Glomerular endothelial cell (primary cell): ENCODE measurements around the gene HBB. TPM values are rescaled to one million over a fixed set of nuclear protein-coding genes. Genes with fewer than 3 reads are reported as not detected.
"Not testable (repeated sequence)": the region's sequence is repeated elsewhere in the genome, so short reads cannot be mapped to it uniquely, and the experiment has no call there.

Experiments used
- DNase-seq: peaks from one replicate; pipeline ENCODE4 v3.0.0-alpha.2; 2011; ENCODE audit warnings: low read depth, low spot score; ENCODE audit errors: extremely low read depth
- total RNA-seq: library from RNA; depleted of rRNA; stranded (reverse); fragments of >200 nt; gene quantifications from 2 replicates; pipeline ENCODE4 v1.2.3, GENCODE V29; 2015

The HBB gene
- total RNA-seq, 1 donor from 2014 or later, result not detected

- DNase-seq, result not testable (repeated sequence)
Measured at GRCh38 chr11:5248498-5248897, 21.6 kb upstream of the HBB start.

DNA sequence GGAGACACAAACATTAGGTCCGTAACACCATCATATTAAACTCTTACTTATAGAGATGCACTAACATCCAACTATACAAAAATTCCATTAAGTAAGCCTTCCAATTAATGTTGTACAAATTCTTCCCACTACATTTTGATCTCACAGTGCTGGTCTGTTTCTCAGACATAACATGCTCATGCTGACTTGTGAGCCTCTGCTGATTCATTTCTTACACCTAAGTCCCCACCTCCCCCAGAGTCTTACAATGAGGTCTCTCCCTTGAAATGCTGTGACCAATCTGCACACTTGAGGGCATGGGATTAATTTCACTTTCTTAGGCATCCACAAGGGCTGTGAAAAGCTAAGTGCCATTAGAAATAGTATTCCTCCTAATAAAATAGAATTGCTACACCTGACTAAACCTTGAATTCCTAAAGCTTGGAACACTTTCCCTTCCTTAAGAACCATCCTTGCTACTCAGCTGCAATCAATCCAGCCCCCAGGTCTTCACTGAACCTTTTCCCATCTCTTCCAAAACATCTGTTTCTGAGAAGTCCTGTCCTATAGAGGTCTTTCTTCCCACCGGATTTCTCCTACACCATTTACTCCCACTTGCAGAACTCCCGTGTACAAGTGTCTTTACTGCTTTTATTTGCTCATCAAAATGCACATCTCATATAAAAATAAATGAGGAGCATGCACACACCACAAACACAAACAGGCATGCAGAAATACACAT, 20.8 kb upstream of the HBB start:
- no peak for DNase-seq

GRCh38 chr11:5246772-5247471, 20.1 kb upstream of the HBB start:
- no peak for DNase-seq

GRCh38 chr11:5245155-5245554, 18.3 kb upstream of the HBB start:
- no peak for DNase-seq

DNA sequence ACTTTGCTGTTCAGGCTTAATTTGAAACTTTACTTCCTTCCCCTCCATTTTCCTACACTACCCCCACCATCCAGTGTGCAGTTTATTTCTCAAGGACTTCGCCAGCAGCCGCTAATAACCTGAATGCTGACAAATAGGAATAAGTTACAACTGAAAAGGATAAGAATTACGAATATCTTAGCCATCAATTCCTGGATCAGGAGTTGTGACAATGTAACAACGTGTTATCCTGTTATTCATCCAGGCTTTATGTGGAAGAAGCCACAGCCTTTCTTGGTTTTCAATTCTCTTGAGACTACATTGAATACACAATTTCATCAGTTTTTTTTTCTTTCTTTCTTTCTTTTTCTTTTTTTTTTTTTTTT, 16.9 kb upstream of the HBB start:
- DNase-seq, result no peak

GRCh38 chr11:5242933-5243815, 16.3 kb upstream of the HBB start:
- no peak for DNase-seq

DNA sequence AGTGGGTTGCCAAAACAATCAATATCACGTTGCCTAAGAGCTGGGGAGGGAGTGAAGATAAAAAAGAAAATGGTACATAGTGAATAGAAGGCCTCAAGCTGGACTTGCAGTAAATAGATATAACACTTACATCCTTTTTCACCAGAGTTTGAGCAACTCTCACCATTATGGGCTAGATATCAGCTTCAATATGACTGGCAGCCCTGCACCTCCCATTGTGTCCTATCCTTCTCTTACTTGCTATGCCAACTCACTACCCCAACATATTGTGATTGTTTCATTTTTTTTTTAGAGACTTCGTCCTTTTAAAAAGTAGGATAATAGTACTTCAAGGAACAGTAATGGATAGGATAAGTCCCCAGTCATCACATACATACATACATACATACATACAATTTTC, 15.3 kb upstream of the HBB start:
- no peak for DNase-seq

DNA sequence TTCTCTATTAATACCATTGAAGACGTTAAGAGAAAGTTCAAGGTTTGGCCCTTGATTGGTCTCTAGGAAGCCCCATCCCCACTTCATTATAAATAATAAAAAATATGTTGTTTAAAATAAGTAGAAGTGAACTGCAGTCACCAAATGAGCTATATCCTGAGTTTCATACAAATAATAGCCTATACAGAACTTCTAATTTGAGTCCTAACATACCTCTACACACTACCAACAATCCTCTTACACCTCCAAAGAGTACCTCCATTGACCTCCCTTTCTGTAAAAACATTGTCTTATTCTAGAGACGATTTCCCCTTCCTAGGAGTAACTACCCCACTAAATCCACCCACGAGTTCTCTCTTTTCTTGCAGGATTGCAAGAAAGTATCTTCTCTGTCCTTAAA, 14.6 kb upstream of the HBB start:
- DNase-seq, result no peak

DNA sequence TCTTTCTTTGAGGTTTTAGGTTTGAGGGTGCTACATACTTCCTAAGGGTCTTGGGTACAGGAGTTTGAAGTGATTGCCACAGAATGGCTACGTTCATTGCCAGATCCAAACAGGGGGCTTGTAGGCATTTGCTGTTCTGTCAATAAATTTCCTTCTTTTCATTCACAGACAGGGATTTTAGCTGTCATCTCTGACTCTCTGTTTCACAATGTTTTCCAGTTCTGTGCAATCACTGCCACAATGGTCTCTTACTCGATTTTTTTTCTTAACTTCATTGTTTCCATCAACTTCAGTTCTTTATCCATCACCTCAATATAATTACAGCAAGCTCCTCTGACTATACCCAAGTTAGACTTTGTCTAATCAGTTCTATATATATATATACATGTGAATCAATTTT, 13.6 kb upstream of the HBB start:
- DNase-seq, result no peak

DNA sequence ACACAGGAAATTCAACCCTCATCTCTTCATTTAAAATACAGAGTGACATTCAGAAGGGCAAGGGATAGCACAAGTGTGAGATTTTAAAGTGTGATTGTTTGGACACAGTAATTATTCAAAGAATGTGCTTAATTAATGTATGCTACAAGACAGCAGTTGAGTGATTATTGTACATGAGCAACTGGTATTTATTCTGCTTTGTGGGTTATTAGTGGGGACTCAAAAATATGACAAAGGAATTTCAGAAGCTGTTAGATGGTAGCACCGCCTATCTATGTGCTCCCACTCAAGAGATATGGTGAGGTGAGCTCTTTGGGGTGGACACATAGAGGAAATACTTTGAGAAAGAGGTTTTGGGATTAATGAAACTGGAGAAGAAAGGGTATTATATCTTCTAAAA, 13.2 kb upstream of the HBB start:
- no peak for DNase-seq

DNA sequence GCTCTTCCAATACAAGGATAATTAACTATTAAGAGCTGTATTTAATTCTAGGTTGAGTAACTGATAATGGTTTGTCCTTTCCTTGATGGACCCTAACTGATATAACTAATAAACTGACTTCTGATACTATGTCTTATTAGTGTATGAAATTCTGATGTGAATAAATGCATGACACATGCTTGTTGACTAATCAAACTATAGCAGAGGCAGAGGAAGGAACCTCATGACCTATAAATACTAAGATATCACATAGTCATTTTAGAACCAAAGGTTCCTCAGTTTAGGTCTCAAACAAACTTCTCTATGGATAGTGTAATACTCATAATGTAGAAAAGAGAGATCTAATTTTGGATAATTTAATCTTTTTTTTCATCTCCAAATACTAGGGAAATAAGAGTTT, 12.2 kb upstream of the HBB start:
- no peak for DNase-seq

DNA sequence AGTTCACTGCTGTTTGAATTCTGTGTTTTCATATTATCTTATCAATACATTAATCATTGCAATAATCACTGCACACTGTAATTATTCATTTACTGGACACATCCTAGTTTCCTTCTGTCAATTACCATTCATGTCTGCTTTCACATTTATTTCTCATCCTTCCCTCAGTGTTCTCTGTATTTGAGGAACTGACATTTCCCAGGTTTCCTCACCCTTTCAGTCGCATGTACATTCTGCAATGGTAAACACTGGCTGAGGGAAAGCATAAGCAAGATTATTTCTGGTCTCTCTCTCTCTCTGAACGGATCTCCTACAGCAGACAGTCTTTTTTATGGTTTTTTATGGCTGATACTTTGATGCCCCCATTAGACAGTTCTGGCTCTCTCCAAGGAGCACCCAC, 11.6 kb upstream of the HBB start:
- DNase-seq, result no peak

GRCh38 chr11:5237420-5237819, 10.5 kb upstream of the HBB start:
- no peak for DNase-seq

DNA sequence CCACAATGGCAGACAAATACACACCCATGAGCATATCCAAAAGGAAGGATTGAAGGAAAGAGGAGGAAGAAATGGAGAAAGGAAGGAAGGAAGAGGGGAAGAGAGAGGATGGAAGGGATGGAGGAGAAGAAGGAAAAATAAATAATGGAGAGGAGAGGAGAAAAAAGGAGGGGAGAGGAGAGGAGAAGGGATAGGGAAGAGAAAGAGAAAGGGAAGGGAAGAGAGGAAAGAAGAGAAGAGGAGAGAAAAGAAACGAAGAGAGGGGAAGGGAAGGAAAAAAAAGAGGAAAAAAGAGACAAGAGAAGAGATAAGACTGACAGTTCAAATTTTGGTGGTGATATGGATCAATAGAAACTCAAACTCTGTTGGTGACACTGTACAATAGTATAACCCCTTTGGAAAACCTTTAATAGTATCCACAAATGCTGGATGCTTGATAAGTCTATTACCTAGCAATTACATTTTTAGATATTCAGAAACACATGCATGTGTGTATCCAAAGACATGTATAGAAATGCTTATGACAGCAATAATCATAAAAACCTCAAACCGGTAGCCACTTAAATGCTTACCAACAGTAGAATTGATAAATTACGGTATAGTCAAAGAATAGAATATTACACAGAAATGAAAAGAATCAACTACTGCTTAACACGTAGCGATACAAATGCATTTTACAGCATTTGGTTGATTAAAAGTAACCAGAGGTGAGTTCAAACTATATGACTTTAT, 8.7 kb upstream of the HBB start:
- no peak for DNase-seq

- DNase-seq, result no peak
Measured at GRCh38 chr11:5234381-5234834, 7.5 kb upstream of the HBB start, which contains the start of gene HBD. Gene HBD (minus strand): TSS chr11:5234483. CDS start chr11:5234433, 50 bp downstream.

DNA sequence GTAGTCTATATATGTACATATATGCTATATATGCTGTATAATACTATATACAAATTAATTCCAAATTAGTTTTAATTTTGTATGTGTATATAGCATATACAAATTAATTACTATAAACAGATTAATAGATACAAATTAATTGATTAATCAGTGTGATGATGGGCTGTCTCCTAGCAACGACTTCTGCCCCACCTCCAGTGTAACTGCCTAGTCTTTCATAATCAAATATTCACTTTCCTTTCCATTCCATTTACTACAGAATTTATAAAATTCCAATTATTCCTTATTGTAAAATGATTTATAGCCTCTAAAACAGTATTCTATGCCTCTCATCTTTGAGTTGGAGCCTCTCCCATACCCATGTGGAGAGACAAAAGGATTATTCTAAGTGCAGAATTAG, 6.4 kb upstream of the HBB start:
- DNase-seq, result no peak

GRCh38 chr11:5232821-5233220, 6.0 kb upstream of the HBB start:
- DNase-seq, result no peak

GRCh38 chr11:5232176-5232575, 5.3 kb upstream of the HBB start:
- no peak for DNase-seq

GRCh38 chr11:5231111-5231510, 4.2 kb upstream of the HBB start:
- no peak for DNase-seq

DNA sequence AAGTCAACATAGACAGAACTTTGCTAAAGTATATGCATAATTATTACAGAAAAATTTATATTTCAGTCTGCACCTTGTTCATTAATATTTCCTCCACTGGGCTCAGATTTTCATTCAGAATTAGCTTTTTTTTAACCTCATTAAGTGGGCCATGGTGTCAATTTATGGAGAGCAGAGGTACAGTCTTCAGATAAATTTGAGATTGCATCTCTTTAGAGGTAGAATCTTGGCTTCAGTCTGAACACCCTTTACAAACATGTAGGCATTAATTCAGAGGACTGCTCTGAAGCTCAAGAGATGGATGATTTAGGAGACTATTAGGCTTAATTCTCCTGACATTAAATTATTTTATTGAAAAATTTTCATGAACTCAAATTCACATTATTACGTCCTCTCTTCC, 3.4 kb upstream of the HBB start:
- no peak for DNase-seq

- no peak for DNase-seq
Measured at GRCh38 chr11:5229796-5230195, 2.9 kb upstream of the HBB start.
